HL-60 (cell line): Measurements from ENCODE around the gene ANGPTL8.

Source experiments
- DNase-seq, 2 experiments: peaks; one replicate each; pipeline ENCODE4 v3.0.0-alpha.2; 2010 to 2020; ENCODE audit warnings: low read depth in 1 of 2, low spot score in 1 of 2
- H3K27ac ChIP-seq: fragments of 250-450 bp; sonication (Bioruptor Pico); replicated peaks from 2 replicates; pipeline ENCODE4 v1.5.1; 2020; ENCODE audit warnings: mild to moderate bottlenecking, moderate library complexity
- H3K27me3 ChIP-seq: fragments of 250-450 bp; sonication (Bioruptor Pico); 2 replicates; pipeline ENCODE4 v1.5.1; 2021; ENCODE audit warnings: mild to moderate bottlenecking, moderate library complexity; ENCODE audit not compliant: insufficient read depth, poor library complexity, severe bottlenecking
- H3K4me3 ChIP-seq: replicated peaks from 2 replicates; pipeline ENCODE4 v1.5.1; 2011; ENCODE audit warnings: mild to moderate bottlenecking, control low read depth, low read length; ENCODE audit not compliant: insufficient read depth
- CTCF ChIP-seq: IDR thresholded peaks from one replicate; pipeline ENCODE4 v1.5.1; 2011; ENCODE audit warnings: low read length, control low read depth, inconsistent platforms; ENCODE audit not compliant: insufficient read depth
- GABPA ChIP-seq: IDR thresholded peaks from 2 replicates; pipeline ENCODE4 v1.6.1; 2012; ENCODE audit warnings: low read depth
- POLR2AphosphoS5 ChIP-seq: IDR thresholded peaks from 2 replicates; pipeline ENCODE4 v1.6.1; 2012; ENCODE audit warnings: low read depth
- SPI1 ChIP-seq: IDR thresholded peaks from 2 replicates; pipeline ENCODE4 v1.6.1; 2012; ENCODE audit warnings: low read depth, mild to moderate bottlenecking, borderline replicate concordance
- TF ChIP-seq, protein P1 (sequence below): IDR thresholded peaks from 2 replicates; pipeline ENCODE4 v1.6.1; 2012; ENCODE audit warnings: low read depth; ENCODE audit not compliant: insufficient replicate concordance

The ANGPTL8 gene

GRCh38 chr19:11252665-11253355 lies 13.4 kb downstream of the ANGPTL8 start:
- no peak overlapping the region for H3K27ac ChIP-seq
- H3K4me3 ChIP-seq: no peak overlapping the region
- TF ChIP-seq, protein P1, sequence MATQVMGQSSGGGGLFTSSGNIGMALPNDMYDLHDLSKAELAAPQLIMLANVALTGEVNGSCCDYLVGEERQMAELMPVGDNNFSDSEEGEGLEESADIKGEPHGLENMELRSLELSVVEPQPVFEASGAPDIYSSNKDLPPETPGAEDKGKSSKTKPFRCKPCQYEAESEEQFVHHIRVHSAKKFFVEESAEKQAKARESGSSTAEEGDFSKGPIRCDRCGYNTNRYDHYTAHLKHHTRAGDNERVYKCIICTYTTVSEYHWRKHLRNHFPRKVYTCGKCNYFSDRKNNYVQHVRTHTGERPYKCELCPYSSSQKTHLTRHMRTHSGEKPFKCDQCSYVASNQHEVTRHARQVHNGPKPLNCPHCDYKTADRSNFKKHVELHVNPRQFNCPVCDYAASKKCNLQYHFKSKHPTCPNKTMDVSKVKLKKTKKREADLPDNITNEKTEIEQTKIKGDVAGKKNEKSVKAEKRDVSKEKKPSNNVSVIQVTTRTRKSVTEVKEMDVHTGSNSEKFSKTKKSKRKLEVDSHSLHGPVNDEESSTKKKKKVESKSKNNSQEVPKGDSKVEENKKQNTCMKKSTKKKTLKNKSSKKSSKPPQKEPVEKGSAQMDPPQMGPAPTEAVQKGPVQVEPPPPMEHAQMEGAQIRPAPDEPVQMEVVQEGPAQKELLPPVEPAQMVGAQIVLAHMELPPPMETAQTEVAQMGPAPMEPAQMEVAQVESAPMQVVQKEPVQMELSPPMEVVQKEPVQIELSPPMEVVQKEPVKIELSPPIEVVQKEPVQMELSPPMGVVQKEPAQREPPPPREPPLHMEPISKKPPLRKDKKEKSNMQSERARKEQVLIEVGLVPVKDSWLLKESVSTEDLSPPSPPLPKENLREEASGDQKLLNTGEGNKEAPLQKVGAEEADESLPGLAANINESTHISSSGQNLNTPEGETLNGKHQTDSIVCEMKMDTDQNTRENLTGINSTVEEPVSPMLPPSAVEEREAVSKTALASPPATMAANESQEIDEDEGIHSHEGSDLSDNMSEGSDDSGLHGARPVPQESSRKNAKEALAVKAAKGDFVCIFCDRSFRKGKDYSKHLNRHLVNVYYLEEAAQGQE: no peak
- TF ChIP-seq POLR2AphosphoS5: no peak
- TF ChIP-seq SPI1: no peak
- TF ChIP-seq GABPA: no peak
- no peak for TF ChIP-seq CTCF
- no peak for DNase-seq
- H3K27me3 ChIP-seq: no peaks in the 10 kb centered on the region

- no peak overlapping the region for H3K27ac ChIP-seq
- H3K4me3 ChIP-seq: no peak overlapping the region
- TF ChIP-seq CTCF: no peak
- no peak for TF ChIP-seq SPI1
- TF ChIP-seq, protein P1: no peak
- no peak for TF ChIP-seq POLR2AphosphoS5
- TF ChIP-seq GABPA: no peak
- DNase-seq: no peak
- H3K27me3 ChIP-seq: no peaks in the 10 kb centered on the region
Measured at GRCh38 chr19:11254666-11255065, 15.2 kb downstream of the ANGPTL8 start.

DNA sequence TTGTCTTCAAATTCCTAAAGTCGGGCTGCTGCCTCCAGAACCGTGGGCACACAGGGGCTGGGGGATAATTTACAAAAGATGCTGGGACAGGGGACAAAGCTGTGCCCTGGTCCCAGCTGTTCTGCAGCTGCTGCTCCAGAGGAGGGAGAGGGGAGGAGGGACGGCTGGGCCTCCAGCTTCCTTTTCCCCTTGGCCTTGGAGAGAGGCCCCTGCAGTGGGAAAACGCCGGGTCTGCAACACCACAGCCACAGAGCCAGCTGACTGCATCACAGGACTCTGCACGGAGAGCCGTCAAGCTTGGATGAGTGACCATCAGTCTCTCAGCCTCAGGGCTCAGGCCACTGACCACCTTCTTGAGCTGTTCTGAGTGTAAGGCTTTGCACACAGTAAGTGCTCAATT lies 16.8 kb downstream of the ANGPTL8 start:
- Histone ChIP-seq H3K4me3 (no peak overlapping the region), H3K27me3 (peaks cover 5% of the 10 kb centered on the region), H3K27ac (no peak overlapping the region)
- no peak for DNase-seq
- TF ChIP-seq, protein P1: no peak
- TF ChIP-seq POLR2AphosphoS5 (no peak), CTCF (no peak), GABPA (no peak), SPI1 (no peak)
